Adrenal gland (tissue), 12 donors: ENCODE measurements around the gene RHO. TPM values are rescaled to one million over a fixed set of nuclear protein-coding genes. Genes with fewer than 3 reads are reported as not detected.
A peak's percentile ranks its signal among the peaks of the same experiment; 100 is the strongest.

ENCODE experiments used
- DNase-seq, 7 donors: peaks; one replicate each; pipeline ENCODE4 v3.0.0-alpha.2; 2019 to 2020
- H3K27ac ChIP-seq, 5 donors: fragments of 200-600 bp; sonication (generic) in 4 of 5; 1 replicate in 3 of 5; 2 replicates in 2 of 5; pipeline versions ENCODE4 v1.5.1 to v1.8.0; 2016 to 2020; ENCODE audit warnings: mild to moderate bottlenecking in 1 of 5
- H3K27me3 ChIP-seq: fragments of 200-600 bp; 2 replicates; pipeline ENCODE4 v1.8.0; 2021
- H3K36me3 ChIP-seq, 2 donors: fragments of 200-600 bp; replicated peaks in 1 of 2; 1 replicate in 1 of 2; 2 replicates in 1 of 2; pipeline versions ENCODE4 v1.5.1 to v1.8.0; 2018 to 2022
- H3K4me1 ChIP-seq, 2 donors: fragments of 200-600 bp; replicated peaks in 1 of 2; 1 replicate in 1 of 2; 2 replicates in 1 of 2; pipeline versions ENCODE4 v1.5.1 to v1.8.0; 2018 to 2021
- H3K4me3 ChIP-seq, 4 donors: fragments of 200-600 bp; sonication (generic) in 3 of 4; one replicate each; pipeline ENCODE4 v1.5.1; 2016 to 2018
- H3K9me3 ChIP-seq, 3 donors: fragments of 200-600 bp; sonication (generic) in 1 of 3; replicated peaks in 1 of 3; 1 replicate in 2 of 3; 2 replicates in 1 of 3; pipeline versions ENCODE4 v1.5.1 to v1.8.0; 2016 to 2021
- POLR2A ChIP-seq, 2 donors: fragments of 450-650 bp; IDR thresholded peaks; one replicate each; pipeline ENCODE4 v1.6.1; 2017; ENCODE audit warnings: antibody characterized with exemption in 2 of 2, mild to moderate bottlenecking in 2 of 2, moderate library complexity in 1 of 2
- WGBS, 4 donors: extraction: QIAGEN DNeasy Blood & Tissue Kit in 2 of 4; methylation state at CpG; one replicate each; pipeline versions ENCODE4 v1.1.5 to v1.1.7; 2013 to 2017; 5-methylcytosine and 5-hydroxymethylcytosine counted together
- intact Hi-C, 2 donors: fragments of 100-400 bp; cut with DNase I; formaldehyde crosslinking; loops; one replicate each; pipeline versions ENCODE4 v1.14.1 to v1.15.0; 2022 to 2023
- polyA plus RNA-seq, 3 donors: library from polyadenylated mRNA; stranded (reverse); fragments of 200-250 nt in 2 of 3; fragments of 350-450 nt in 1 of 3; fragmentation: Illumina TruSeq in 1 of 3; extraction: RNeasy Lipid Tissue Mini Kit (QIAGEN cat#74804) in 1 of 3; gene quantifications; one replicate each; pipeline ENCODE4 v1.2.3, GENCODE V29; 2013 to 2014
- total RNA-seq, 9 donors: library from RNA; depleted of rRNA in 4 of 9; stranded (reverse); fragments of >200 nt in 4 of 9; fragments of 120-200 nt in 1 of 9; fragmentation: NEBNext Ultra II Directional in 1 of 9; extraction: Animal tissue kit (Norgen Biotek cat#: 25700) in 1 of 9; gene quantifications; one replicate each; pipeline versions ENCODE4 v1.1.0 to v1.2.4, GENCODE V29; 2013 to 2023
- TF ChIP-seq, protein P1 (sequence below), 6 experiments: fragments of 450-650 bp in 4 of 6; fragments of 200-600 bp in 2 of 6; sonication (generic) in 1 of 6; IDR thresholded peaks; 1 replicate in 5 of 6; 2 replicates in 1 of 6; pipeline versions ENCODE4 v1.5.1 to v1.8.0; 2016 to 2021; ENCODE audit warnings: antibody characterized with exemption in 6 of 6, mild to moderate bottlenecking in 2 of 6, moderate library complexity in 1 of 6
- donor health status: healthy with polysubstance abuse.
- donor health status: Bipolar disorder and iron deficiency.
- donor health status: DM: yes; HTN: yes; CAD: no.
- donor health status: DM: no; HTN: no; CAD: no.
- donor health status: DM: no; HTN: no; CAD: no.
- donor health status: DM: yes; HTN: yes; CAD: no.

The RHO gene
- total and polyA plus RNA-seq, 12 donors = not detected

DNA sequence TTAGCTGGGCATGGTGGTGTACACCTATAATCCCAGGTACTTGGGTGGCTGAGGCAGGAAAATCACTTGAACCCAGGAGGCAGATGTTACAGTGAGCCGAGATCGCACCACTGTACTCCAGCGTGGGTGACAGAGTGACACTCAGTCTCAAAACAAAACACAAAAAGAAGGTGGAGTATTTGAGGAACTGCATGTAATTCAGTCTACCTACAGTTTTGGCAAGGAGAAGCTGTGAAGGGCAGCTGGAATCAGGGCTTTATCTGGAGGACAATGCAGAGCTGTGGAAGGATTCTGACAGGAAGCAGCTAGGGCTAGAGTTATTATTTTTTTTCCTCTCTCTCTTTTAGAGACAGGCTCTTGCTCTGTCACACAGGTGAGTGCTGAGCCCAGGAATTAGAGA lies 21.4 kb downstream of the RHO start:
- Histone ChIP-seq H3K4me1 (peaks cover 0 to 9% of the 10 kb centered on the region in 2 donors), H3K27me3 (no peaks in the 10 kb centered on the region), H3K27ac (no peak overlapping the region), H3K9me3 (no peaks in the 10 kb centered on the region), H3K36me3 (no peaks in the 10 kb centered on the region), H3K4me3 (no peak overlapping the region)
- DNase-seq = no peak
- no peak for TF ChIP-seq POLR2A (IDR thresholded peaks at IDR 0.05)
- TF ChIP-seq, protein P1, sequence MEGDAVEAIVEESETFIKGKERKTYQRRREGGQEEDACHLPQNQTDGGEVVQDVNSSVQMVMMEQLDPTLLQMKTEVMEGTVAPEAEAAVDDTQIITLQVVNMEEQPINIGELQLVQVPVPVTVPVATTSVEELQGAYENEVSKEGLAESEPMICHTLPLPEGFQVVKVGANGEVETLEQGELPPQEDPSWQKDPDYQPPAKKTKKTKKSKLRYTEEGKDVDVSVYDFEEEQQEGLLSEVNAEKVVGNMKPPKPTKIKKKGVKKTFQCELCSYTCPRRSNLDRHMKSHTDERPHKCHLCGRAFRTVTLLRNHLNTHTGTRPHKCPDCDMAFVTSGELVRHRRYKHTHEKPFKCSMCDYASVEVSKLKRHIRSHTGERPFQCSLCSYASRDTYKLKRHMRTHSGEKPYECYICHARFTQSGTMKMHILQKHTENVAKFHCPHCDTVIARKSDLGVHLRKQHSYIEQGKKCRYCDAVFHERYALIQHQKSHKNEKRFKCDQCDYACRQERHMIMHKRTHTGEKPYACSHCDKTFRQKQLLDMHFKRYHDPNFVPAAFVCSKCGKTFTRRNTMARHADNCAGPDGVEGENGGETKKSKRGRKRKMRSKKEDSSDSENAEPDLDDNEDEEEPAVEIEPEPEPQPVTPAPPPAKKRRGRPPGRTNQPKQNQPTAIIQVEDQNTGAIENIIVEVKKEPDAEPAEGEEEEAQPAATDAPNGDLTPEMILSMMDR (IDR thresholded peaks at IDR 0.05) = no peak
- WGBS, 4 donors = 75 to 94% (median 89%) methylated on average over 3 of the region's 3 CpGs
- intact Hi-C loops = no loop called here

GRCh38 chr3:129552287-129553050 lies 24.0 kb downstream of the RHO start:
- H3K36me3 ChIP-seq = peaks cover 0 to 14% of the 10 kb centered on the region in 2 donors
- no peaks in the 10 kb centered on the region for H3K9me3 ChIP-seq
- WGBS, 4 donors = 69 to 83% (median 79%) methylated on average over 9 to 10 of the region's 10 CpGs
- H3K27ac ChIP-seq = peak overlapping the region in 1 of 5 donors; percentile 58
- no peaks in the 10 kb centered on the region for H3K27me3 ChIP-seq
- DNase-seq = no peak
- peaks cover 0 to 16% of the 10 kb centered on the region in 2 donors for H3K4me1 ChIP-seq
- intact Hi-C loops = no loop called here
- H3K4me3 ChIP-seq = no peak overlapping the region
- TF ChIP-seq POLR2A (IDR thresholded peaks at IDR 0.05) = no peak
- TF ChIP-seq, protein P1 (IDR thresholded peaks at IDR 0.05) = no peak

- TF ChIP-seq, protein P1 (IDR thresholded peaks at IDR 0.05) = no peak
- TF ChIP-seq POLR2A (IDR thresholded peaks at IDR 0.05) = no peak
- Histone ChIP-seq H3K27me3 (no peaks in the 10 kb centered on the region), H3K27ac (peak overlapping the region in 1 of 5 donors; percentile 58), H3K36me3 (peaks cover 0 to 22% of the 10 kb centered on the region in 2 donors), H3K4me1 (peaks cover 2 to 19% of the 10 kb centered on the region in 2 donors), H3K4me3 (no peak overlapping the region), H3K9me3 (no peaks in the 10 kb centered on the region)
- 71 to 95% (median 78%) methylated on average over 2 to 6 of the region's 6 CpGs for WGBS, 4 donors
- intact Hi-C loops = no loop called here
- no peak for DNase-seq
Observed at GRCh38 chr3:129553171-129553570, 24.7 kb downstream of the RHO start.

GRCh38 chr3:129553719-129554118 lies 25.3 kb downstream of the RHO start:
- Histone ChIP-seq H3K27ac (no peak overlapping the region), H3K27me3 (no peaks in the 10 kb centered on the region), H3K4me1 (peaks cover 7 to 24% of the 10 kb centered on the region in 2 donors), H3K9me3 (no peaks in the 10 kb centered on the region), H3K4me3 (no peak overlapping the region), H3K36me3 (peaks cover 0 to 27% of the 10 kb centered on the region in 2 donors)
- intact Hi-C loops = no loop called here
- 58 to 75% (median 67%) methylated on average over 15 of the region's 15 CpGs for WGBS, 4 donors
- no peak for DNase-seq
- no peak for TF ChIP-seq POLR2A (IDR thresholded peaks at IDR 0.05)
- TF ChIP-seq, protein P1 (IDR thresholded peaks at IDR 0.05) = no peak
